Loucy (cell line): Measurements from ENCODE around the gene WHRN.

Experiments
- H2AFZ ChIP-seq: fragments of 200-600 bp; sonication (generic); 2 replicates; pipeline ENCODE4 v1.6.0; 2016; ENCODE audit warnings: antibody characterized with exemption, mild to moderate bottlenecking, low read length, moderate library complexity
- H3F3A ChIP-seq: fragments of 200-600 bp; 2 replicates; pipeline ENCODE4 v1.6.0; 2016; ENCODE audit warnings: antibody characterized with exemption, low read depth, mild to moderate bottlenecking
- H3K27me3 ChIP-seq: fragments of 200-600 bp; sonication (generic); 2 replicates; pipeline ENCODE4 v1.6.1; 2014; ENCODE audit warnings: low read length, mild to moderate bottlenecking; ENCODE audit not compliant: insufficient read depth, poor library complexity, severe bottlenecking
- H3K36me3 ChIP-seq: fragments of 200-600 bp; sonication (generic); 2 replicates; pipeline ENCODE4 v1.6.1; 2016; ENCODE audit warnings: low read length; ENCODE audit not compliant: insufficient read depth
- H3K4me1 ChIP-seq: fragments of 200-600 bp; sonication (generic); 2 replicates; pipeline ENCODE4 v1.5.1; 2014; ENCODE audit warnings: low read length, mild to moderate bottlenecking; ENCODE audit not compliant: insufficient read depth, poor library complexity, severe bottlenecking
- H3K4me2 ChIP-seq: fragments of 200-600 bp; sonication (generic); 2 replicates; pipeline ENCODE4 v1.6.0; 2014; ENCODE audit warnings: antibody characterized with exemption, low read length, low read depth, mild to moderate bottlenecking; ENCODE audit not compliant: poor library complexity, severe bottlenecking
- H3K4me3 ChIP-seq: fragments of 200-600 bp; sonication (generic); 2 replicates; pipeline ENCODE4 v1.5.1; 2014; ENCODE audit warnings: low read length, mild to moderate bottlenecking, mixed read lengths; ENCODE audit not compliant: poor library complexity, severe bottlenecking
- H3K79me2 ChIP-seq: fragments of 200-600 bp; sonication (generic); 2 replicates; pipeline ENCODE4 v1.6.1; 2014; ENCODE audit warnings: low read length; ENCODE audit not compliant: insufficient read depth
- H3K9ac ChIP-seq: fragments of 200-600 bp; sonication (generic); 2 replicates; pipeline ENCODE4 v1.6.0; 2014; ENCODE audit warnings: mild to moderate bottlenecking, low read depth, low read length, moderate library complexity; ENCODE audit not compliant: poor library complexity, severe bottlenecking
- H3K9me2 ChIP-seq: fragments of 200-600 bp; sonication (generic); replicated peaks from 2 replicates; pipeline ENCODE4 v1.6.1; 2016; ENCODE audit warnings: low read depth, low read length, mixed read lengths
- H3K9me3 ChIP-seq: fragments of 200-600 bp; sonication (generic); 2 replicates; pipeline ENCODE4 v1.6.1; 2014; ENCODE audit warnings: mild to moderate bottlenecking, antibody characterized with exemption, low read length, low read depth; ENCODE audit not compliant: insufficient read depth
- H4K20me1 ChIP-seq: fragments of 200-600 bp; sonication (generic); 2 replicates; pipeline ENCODE4 v1.6.0; 2014; ENCODE audit warnings: antibody characterized with exemption, low read length, mild to moderate bottlenecking; ENCODE audit not compliant: insufficient read depth, poor library complexity, severe bottlenecking
- CTCF ChIP-seq: fragments of 200-600 bp; sonication (generic); conservative IDR thresholded peaks from 2 replicates; pipeline ENCODE4 v1.5.1; 2014; ENCODE audit warnings: mild to moderate bottlenecking, antibody characterized with exemption, low read length
- EZH2phosphoT487 ChIP-seq: fragments of 200-600 bp; IDR thresholded peaks from 2 replicates; pipeline ENCODE4 v1.6.1; 2018; ENCODE audit warnings: antibody characterized with exemption, mild to moderate bottlenecking, moderate library complexity, borderline replicate concordance

Gene WHRN

GRCh38 chr9:114486205-114486963, 18.9 kb downstream of the WHRN start:
- H3K4me2 ChIP-seq = no peak overlapping the region
- no peaks in the 10 kb centered on the region for H3K79me2 ChIP-seq
- H3K9ac ChIP-seq = no peak overlapping the region
- H3K27me3 ChIP-seq = no peaks in the 10 kb centered on the region
- H3K9me2 ChIP-seq = no peaks in the 10 kb centered on the region
- H3K36me3 ChIP-seq = no peaks in the 10 kb centered on the region
- H3K9me3 ChIP-seq = no peaks in the 10 kb centered on the region
- TF ChIP-seq CTCF (no peak), EZH2phosphoT487 (no peak)
- no peak overlapping the region for H3K4me3 ChIP-seq
- no peaks in the 10 kb centered on the region for H3K4me1 ChIP-seq
- no peaks in the 10 kb centered on the region for H3F3A ChIP-seq
- no peak overlapping the region for H2AFZ ChIP-seq
- H4K20me1 ChIP-seq = no peaks in the 10 kb centered on the region

GRCh38 chr9:114484854-114485443, 20.3 kb downstream of the WHRN start:
- TF ChIP-seq EZH2phosphoT487 (no peak), CTCF (no peak)
- Histone ChIP-seq H3K27me3 (no peaks in the 10 kb centered on the region), H3K36me3 (no peaks in the 10 kb centered on the region), H3K9me2 (no peaks in the 10 kb centered on the region), H3K9ac (no peak overlapping the region), H3K4me2 (no peak overlapping the region), H3K79me2 (no peaks in the 10 kb centered on the region), H3F3A (no peaks in the 10 kb centered on the region), H4K20me1 (no peaks in the 10 kb centered on the region), H3K4me1 (no peaks in the 10 kb centered on the region), H3K9me3 (no peaks in the 10 kb centered on the region), H3K4me3 (no peak overlapping the region), H2AFZ (no peak overlapping the region)

GRCh38 chr9:114484215-114484853, 20.9 kb downstream of the WHRN start:
- H3K4me3 ChIP-seq = no peak overlapping the region
- no peaks in the 10 kb centered on the region for H4K20me1 ChIP-seq
- no peaks in the 10 kb centered on the region for H3K36me3 ChIP-seq
- no peaks in the 10 kb centered on the region for H3K4me1 ChIP-seq
- no peak for TF ChIP-seq CTCF
- no peak for TF ChIP-seq EZH2phosphoT487
- H3K27me3 ChIP-seq = no peaks in the 10 kb centered on the region
- no peak overlapping the region for H2AFZ ChIP-seq
- no peaks in the 10 kb centered on the region for H3K9me3 ChIP-seq
- H3K4me2 ChIP-seq = no peak overlapping the region
- H3K79me2 ChIP-seq = no peaks in the 10 kb centered on the region
- no peaks in the 10 kb centered on the region for H3F3A ChIP-seq
- H3K9ac ChIP-seq = no peak overlapping the region
- no peaks in the 10 kb centered on the region for H3K9me2 ChIP-seq
